HG03469 (cell line): ENCODE results near the gene NSUN2.
A peak's percentile ranks its signal among the peaks of the same experiment; 100 is the strongest.
"Not testable (repeated sequence)": the region's sequence is repeated elsewhere in the genome, so short reads cannot be mapped to it uniquely, and the experiment has no call there.

Experiments
- ATAC-seq: cut with Tn5 transposase; IDR thresholded peaks from one replicate; pipeline ENCODE4 v1.9.1; 2021; ENCODE audit warnings: mild to moderate bottlenecking, moderate library complexity, moderate number of reproducible peaks; ENCODE audit not compliant: unreplicated experiment

The NSUN2 gene

DNA sequence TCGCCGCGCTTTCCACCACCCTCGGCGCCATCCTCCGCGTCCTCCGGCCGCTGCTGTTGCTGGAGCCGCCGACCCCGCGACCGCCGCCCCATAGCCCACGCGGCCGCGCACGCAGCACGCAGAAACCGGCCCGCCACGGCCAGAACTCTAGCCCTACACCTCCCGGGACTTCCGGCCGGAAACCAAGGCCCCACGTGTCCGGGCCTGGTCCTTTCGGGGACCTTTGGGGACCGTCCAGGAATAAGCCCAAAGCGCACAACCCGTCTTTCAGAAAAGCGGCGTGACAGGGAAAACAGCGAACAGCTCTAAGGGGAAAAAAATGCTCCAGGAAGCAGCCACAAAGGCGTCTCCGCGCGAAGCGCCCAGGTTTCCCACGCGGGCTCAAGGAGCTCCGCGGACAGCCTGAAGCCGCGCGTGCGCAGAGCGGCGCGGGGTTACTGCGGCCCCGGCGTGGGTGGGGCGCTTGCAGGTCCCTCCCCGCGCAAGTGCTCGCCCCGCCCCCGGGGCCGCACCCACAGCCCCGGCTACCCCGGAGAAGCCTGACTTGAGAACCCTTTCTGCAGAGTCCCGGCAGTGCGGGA lies at the start of gene NSUN2, which contains the start of gene SRD5A1:
TSS of gene NSUN2 (minus strand) at position 157 of the 581 bp plus-strand sequence. CDS start at position 92, 65 bp downstream.
TSS of gene SRD5A1 (plus strand) at position 553 of the 581 bp plus-strand sequence. CDS start 137 bp downstream, outside the sequence.
- ATAC-seq = peak; percentile 71

DNA sequence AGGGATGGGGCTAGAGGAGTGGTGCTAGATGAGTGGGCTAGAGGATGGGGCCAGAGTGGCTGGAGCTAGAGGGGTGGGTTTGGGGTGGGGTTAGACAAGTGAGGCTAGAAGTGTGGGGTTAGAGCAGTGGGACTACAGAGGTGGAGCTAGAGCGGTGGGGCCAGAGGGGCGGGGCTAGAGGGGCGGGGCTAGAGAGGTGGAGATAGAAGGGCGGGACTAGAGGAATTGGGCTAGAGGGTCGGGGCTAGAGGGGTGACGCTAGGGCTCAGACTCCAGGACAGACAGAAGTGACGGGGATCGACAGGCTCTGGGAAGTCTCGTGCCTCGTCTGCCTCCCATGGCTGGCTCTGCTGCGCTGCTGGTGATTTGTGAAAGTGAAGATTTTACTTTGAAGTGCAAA lies 49.4 kb upstream of the NSUN2 start:
- ATAC-seq = no peak

DNA sequence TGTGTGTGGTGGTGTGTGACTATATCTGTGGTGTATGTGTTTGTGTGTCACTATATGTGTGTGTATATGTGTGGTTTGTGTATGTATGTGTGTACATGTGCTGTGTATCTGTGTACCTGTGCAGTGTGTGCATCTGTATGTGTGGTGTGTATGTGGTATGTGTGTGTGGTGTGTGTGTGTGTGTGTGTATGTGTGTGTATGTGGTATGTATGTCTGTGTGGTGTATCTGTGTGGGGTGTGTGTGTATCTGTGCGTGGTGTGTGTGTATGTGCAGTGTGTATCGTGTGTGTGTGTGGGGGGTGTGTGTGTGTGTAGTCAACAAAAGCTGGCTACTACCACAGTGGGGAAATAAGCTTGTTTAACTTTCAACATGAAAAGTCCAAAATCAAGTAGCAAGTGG lies 48.8 kb upstream of the NSUN2 start:
- no peak for ATAC-seq

DNA sequence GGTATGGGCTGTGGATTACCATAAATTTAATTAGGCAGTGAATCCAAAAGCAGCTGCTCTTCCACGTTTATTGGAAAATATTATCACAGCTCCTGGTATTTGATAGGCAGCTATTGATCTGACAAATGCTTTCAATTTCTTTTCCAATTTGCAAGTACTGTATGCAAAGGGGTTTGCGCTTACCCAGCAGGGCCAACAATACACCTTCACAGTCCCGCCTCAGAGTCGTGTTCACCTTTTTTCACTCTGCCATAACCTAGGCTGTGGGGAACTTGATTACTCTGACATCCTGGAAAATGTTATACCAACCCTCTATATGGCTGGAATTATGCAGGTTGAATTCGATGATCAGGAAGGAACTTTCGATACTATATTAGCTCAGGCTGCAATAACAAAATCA lies 48.1 kb upstream of the NSUN2 start:
- ATAC-seq = no peak

DNA sequence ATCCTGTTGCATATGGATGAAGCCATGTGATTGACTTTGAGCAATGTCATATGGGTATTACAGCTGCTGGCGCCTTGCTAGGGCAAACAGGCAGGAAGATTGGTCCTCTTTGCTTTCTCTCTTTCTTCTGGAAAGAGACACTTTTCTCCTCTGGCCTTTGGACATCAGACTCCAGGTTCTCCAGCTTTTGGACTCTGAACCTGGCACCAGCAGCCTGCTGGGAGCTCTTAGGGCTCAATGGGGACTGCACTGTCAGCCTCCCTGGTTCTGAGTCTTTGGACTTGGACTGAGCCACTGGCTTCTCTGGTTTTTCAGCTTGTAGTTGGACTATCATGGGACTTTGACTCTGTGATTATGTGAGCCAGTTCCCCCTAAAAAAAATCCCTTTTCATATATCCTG lies 45.5 kb upstream of the NSUN2 start:
- ATAC-seq = no peak

DNA sequence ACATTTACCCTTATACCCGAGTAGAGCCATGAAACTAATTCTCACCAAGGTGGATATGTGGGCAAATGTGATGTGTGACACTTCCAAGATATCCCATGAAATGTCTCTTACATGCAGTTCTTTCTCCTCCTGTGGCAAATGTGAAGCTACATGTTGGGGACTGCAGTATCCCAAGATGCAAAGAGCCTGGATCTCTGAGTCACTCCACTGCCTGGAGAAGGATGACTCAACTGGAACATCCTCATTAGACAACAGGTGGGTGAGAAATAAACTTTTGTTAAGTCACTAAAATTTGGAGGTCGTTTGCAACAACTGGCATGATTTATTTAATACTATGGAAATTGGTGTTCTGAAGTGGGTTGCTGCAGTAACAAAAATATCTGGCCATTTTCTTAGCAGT lies 43.9 kb upstream of the NSUN2 start:
- ATAC-seq = no peak

DNA sequence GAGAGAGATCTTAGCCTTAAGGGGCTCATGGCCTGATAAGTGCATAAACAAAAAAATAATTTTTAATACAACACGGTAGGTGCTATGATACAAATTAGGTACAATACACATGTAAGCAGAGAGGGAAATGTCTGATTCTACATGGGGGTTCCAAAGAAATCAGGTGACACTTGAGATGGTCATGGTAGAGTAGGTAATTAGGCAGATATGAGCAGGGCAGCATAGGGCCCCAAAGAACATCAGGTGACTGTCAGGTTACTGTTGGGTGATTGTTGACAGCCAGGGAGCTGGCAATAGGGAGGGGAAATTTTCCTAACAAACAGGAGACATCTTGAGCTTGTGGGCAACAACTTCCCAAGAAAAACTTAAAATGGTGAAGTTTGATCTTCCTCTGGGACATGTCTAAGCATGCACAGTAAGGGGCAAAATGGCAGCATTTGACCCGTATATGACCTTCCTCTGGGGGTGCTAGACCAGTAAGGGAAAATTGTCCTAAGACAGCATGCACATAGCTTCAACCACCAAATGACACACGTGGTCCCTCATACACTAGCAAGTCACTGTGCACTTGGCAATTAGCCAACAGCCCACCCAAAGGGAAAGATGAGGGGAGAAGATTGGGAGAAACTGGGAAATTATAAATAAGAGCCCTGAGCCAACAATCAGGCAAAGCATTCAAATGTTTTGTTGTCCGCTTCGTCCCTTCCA lies 43.1 kb upstream of the NSUN2 start:
- ATAC-seq = no peak

DNA sequence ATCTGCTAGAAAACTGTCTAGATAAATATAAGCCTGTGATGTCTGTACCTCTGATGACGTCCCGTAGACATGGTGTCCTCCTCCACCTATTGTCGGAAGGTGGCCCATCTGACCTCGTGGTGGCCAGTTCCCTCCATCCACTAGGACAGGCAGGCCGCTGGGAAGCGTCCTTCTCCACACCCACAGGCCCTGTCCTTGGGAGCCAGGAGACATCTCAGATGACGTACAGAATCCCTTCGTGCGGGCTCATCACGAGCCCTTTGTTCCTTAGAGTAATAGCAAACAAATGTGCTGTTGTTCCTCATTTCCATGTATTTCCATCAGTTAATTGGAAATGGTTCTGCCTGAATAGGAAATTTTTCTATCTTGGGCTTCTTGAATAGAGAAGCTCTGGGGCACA lies 42.0 kb upstream of the NSUN2 start:
- no peak for ATAC-seq

DNA sequence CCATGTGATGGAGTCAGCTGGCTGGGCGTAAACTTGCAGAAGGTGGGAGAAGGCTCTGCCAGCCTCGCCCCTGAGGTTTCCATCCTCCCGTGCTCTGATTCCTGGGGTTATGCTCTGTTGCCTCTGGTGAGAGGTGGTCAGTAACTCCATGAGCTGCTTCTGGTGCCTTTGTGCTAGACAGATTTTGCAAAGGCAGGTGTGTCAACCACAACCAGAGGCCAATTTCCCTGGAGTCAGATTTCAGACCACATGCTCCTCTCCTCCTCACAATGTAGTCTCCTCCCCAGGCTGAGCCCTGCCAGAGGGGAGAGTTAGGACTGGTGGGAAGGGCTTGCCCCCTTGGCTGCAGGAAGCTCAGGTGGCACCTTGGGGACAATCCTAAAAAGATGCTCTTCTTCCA lies 41.6 kb upstream of the NSUN2 start:
- ATAC-seq = no peak

DNA sequence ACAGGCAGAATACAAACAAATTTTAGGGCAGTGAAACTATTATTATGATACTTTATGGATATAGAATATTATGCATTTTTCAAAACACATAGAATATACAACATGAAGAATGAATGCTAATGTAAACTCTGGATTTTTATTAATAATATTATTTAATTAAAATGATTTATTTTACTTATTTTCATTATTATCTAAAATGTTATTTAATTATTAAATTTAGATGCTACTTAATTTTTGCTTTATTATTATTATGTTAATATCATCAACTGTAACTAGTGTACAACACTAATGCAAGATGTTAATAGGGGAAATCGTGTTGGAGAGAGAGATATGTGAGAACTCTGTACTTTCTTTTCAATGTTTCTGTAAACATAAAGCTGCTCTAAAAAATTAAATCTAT lies 41.1 kb upstream of the NSUN2 start:
- ATAC-seq = no peak

DNA sequence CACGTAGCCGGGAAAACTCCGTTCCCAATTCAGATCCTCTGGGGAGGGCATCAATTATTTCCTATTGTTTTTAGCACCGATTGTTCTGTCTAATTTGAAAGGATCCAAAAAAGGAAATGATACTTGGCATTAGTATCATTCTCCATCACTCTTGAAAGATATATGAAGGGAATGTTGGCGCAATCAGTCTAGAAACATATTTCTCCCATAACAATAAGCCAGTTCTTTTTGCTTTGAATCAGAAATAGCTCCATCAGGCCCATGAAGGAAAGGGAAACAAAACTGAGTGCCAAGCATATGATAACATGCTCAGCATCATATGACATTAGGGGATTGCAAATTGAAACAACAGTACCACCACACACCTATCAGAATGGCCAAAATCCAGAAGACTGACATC lies 40.2 kb upstream of the NSUN2 start:
- no peak for ATAC-seq

DNA sequence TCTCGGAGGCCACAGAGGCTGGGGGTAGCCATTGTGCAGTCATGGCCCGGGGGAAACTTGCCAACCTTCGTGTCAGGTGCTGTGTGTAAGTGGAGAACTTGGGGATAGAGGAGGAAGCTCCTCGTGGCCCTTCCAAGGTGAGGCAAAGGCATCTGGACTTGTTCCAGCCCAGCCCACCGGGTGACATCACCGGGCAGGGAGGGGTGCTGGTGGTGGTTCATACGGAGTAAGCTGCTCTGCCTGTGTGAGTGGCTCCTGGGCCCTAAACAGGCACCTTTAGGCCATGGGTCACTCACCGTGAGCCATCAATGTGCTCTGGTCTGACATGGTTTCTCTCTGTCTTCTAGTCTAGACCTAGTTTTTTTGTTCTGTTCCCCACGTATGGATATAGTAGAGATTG lies 35.9 kb upstream of the NSUN2 start:
- not testable (repeated sequence) for ATAC-seq

DNA sequence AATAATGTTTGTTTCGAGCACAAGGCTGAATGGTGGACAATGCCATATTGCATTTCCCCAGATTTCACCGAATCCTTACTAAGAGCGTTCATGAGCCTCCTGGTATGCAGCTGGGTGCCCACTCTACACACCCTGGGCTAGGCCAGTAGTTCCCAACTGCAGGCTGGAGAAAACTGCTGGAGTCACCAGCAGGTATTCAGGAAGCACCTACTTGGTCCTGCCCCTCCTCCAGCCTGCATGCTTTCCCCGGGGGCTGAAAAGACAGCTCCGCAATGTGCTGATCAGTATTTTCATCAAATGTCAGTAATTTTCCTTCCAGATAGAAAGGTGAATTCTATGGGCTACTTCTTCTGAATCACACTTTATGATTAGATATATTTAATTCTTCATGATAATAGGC lies 34.8 kb upstream of the NSUN2 start:
- no peak for ATAC-seq

DNA sequence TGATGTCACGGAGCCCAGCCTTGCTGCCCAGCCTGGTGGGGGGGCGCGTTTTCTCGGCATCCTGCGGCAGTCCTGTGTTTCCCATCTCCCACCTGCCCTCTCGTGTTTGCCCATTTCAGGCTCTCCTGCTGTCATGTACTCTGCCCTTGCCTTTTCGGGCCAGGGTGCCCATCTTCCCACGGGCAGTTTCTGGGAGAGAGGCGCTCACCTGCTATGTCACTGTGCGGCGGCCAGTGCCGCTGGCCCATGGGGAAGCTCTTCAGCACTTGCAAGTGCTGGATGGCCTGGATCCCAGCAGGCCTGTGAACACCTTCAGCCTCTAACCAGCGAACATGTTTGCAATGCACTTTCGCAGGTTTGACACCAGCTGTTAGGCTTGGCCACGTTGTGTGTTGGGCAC lies 33.9 kb upstream of the NSUN2 start:
- no peak for ATAC-seq

DNA sequence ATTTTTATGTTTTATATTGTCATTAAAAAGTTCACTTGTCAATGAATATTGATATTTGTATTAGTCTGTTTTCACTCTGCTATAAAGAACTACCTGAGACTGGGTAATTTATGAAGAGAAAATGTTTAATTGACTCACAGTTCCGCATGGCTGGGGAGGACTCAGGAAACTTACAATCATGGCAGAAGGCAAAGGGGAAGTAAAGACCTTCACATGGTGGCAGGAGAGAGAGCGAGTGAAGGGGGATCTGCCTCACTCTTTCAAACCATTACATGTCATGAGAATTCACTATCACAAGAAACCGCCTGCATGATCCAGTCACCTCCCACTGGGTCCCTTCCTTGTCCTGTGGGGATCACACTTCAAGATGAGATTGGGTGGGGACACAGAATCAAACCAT lies 27.8 kb upstream of the NSUN2 start:
- ATAC-seq = peak; percentile 32

DNA sequence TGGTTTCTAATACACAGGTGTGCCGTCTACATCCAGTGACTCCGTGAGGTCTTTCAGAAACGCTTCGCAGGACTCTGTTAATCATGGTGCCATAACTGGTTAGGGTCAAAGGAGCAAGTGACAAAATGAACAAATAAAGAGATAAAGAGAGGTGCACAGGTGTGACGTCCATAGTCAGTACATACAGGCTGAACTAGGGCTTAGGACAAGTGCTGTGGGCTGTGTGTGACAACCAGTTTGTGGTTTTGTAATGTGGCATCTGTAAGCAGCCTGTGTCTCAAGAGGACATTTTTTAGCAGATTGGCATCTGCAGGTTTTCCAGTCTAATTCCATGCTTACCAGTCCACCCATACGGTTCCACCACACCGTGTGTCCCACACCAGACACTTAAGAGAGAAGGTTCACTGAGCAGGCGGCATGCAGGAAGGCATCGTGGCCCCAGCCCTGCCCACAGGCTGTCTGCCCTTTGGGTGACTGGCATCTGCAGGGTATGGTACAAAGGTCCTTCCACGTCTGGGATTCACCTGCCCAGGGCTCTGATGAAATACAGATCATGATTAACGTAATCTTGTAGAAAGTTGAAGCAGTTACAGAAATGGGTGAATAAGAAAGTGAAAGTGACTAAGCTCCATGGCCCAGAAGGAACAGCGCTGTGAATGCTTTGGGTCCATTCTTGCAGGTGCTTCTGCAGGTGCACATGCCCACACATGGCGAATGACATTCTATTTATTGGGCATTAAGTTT lies 27.3 kb upstream of the NSUN2 start:
- ATAC-seq = peak; percentile 67

DNA sequence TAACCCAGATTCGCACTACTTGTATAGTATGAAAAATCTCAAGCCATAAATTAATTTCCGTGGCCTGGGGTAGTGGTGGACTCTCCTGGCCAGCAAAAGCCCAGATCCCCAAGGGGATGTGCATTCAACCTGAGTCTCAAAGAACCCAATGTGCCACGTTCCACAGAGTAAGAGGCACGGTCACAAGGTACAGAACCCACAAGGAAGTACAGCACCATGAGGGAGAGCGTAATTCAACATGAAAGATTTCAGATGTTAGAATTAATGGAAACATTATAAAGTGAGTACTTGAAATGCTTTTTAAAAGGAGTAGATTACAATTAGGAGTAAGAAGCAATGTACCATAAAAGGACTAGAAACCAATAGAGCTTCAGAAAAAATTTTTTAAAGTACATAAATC lies 23.8 kb upstream of the NSUN2 start:
- no peak for ATAC-seq

DNA sequence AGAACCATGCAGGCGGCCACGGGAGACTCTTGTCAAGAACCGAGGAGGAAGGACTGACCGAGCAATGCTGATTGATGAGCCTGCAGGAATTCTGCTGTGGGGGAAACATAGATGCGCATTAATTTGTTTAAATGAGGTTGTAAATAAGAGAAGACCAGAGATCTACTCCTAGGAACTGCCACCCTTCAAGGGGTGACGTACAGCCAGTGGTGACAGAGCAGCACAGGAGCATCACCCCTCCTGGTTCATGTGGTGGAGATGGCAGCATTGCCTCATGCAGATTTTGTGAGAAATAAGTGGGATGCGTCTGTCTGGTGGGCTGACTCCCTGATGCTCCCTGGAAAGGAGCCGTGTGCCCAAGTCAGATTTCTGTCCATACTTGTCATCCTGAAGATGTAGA lies 22.6 kb upstream of the NSUN2 start:
- no peak for ATAC-seq

DNA sequence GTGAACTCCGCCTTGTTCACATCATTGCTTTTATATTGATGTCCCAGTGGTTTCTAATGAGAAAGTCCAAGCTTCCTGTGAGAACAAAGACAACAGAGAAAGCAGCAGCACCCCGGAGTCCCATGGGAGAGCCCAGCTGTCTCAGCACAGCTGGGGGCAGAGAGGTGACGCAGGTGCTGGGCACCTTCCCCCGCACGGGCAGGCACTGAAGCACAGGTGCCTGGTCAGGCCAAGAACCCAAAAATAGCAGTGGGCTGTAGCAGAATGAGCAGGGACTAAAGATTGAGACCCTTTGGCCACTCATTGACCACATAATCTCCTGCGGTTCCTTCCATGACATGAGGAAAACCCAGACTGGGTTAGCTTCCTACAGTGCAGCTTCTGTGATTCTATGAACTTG lies 19.2 kb upstream of the NSUN2 start:
- no peak for ATAC-seq

DNA sequence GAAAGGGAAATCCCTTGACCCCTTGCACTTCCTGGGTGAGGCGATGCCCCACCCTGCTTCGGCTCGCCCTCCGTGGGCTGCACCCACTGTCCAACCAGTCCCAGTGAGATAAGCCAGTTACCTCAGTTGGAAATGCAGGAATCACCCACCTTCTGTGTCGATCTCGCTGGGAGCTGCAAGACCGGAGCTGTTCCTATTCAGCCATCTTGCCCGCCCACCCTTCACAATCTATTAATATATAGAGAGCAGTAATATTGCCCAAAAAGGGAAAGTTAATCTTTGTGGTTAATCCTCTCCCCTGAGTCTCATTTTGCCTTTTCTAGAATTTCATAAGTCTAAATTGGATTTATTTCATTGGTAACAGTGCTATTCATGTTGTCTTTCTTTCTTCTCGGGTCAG lies 16.8 kb upstream of the NSUN2 start:
- ATAC-seq = no peak

DNA sequence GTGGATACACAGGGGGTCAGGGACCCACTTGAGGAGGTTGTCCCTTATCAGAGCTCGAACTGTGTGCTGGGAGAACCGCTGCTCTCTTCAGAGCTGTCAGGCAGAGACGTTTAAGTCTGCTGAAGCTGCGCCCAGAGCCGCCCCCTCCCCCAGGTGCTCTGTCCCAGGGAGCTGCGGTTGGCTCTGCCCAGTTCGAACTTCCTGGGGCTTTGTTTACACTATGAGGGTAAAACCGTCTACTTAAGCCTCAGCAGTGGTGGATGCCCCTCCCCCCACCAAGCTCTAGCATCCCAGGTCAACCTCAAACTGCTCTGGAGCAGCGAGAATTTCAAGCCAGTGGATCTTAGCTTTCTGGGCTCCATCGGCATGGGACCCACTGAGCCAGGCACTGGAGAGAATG lies 16.3 kb upstream of the NSUN2 start:
- ATAC-seq = no peak
